GM19324 (cell line): ENCODE measurements around the gene ARHGEF35.
"Not testable (repeated sequence)": the region's sequence is repeated elsewhere in the genome, so short reads cannot be mapped to it uniquely, and the experiment has no call there.

Source experiments
- ATAC-seq: cut with Tn5 transposase; IDR thresholded peaks from one replicate; pipeline ENCODE4 v1.9.1; 2021; ENCODE audit warnings: mild to moderate bottlenecking, moderate library complexity; ENCODE audit not compliant: unreplicated experiment, low FRiP score

ARHGEF35 gene

DNA sequence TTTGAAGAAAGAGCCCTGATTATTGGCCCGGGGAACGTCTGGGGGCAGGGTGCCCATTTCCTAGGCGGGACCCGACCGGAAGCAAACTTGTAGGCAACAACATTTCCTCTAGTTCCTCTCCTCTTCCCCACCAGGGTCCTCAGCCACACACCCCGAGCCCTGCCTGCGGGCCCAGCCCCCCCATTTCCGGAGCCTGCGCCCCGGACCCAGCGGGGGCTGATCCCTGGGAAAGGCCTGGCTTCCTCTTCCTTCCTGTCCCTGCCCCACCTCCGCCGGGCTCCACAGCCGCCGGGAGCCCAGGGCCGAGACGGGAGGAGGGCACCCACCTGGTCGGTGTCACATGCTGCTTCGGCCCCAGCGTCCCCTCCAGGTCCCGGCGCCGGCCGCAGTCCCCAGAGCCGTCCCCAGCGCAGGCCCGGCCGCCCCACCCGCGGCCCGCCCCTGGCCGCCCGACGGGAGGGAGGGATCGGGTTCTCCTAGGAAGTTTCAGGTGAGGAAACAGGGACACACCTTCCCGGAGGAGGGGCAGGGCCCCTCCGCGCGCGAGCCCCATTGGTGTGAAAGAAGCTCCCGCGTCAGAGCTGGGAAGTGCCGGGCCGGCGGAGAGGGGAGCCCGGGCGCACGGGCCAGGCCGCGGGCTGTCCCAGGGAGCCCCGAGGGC lies at the start of gene ARHGEF35:
Gene ARHGEF35, minus strand, starts transcription at position 622 of the 661 bp plus-strand sequence. CDS start 7,450 bp downstream, outside the sequence.
- ATAC-seq, result peak; percentile 70

DNA sequence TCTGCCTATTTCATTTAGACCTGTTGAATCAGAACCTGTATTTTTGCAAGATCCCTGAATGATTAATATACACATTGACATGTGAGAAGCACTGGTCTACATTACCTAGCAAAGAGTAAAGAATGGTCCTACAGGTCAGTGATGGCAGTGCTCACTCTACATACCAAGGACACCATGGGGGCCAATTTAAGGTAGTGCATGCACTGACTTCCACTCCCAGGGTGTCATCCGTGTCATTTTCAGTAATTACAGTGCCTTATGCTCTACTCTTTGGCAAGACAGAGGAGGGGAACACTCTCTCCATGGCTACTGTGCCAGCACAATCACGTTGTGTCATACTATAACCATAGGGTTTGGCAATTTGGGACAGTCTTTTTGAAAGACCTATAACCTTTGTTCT lies 49.7 kb upstream of the ARHGEF35 start:
- ATAC-seq, result not testable (repeated sequence)

DNA sequence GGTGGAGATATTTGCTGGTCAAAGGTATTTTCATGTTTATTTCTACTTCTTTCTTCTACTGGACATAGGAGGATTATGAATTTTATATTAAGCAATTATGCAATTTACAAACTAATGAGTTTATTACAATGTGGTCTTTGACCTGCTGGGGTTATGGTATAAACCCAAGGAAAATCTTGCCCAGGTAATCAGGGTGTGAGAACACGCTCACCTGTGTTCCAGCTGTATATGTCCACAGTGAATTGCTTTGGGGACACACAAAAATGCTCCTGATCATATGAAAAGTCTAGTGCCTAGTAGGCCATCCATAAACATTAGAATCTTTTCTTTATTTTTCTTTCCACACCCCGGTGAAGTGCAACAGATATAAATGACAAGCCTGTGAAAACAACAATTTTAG lies 43.7 kb upstream of the ARHGEF35 start, which contains the start of gene OR2A42:
Gene OR2A42, minus strand, starts transcription at position 241 of the 400 bp plus-strand sequence. CDS start 6,762 bp downstream, outside the sequence.
- not testable (repeated sequence) for ATAC-seq

DNA sequence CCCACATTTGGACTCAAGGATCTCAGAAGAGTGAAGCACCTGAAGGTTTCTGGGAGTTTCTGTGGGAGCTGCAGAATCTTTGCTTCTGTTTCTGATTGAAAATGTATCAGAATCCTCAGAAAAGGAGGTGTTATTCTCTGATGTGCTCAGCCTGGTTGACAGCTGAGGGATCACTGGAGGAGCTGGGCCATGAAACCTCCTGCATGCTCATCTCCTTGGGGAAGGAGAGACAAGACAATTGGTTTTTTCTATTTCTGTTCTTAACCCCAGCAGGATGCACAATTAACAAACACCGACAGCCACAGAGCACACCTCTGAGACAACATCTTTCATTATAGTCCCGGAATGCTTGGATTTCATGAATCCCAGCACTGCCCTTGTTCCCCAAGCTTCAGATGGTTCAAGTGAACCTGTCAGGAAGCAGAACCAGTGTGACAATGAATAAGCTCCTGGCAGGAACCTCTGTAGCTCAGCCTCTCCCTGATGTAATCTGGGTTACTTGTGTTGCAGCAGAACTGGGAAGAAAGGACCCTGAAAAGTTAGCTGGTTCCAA lies 43.0 kb upstream of the ARHGEF35 start:
- not testable (repeated sequence) for ATAC-seq

DNA sequence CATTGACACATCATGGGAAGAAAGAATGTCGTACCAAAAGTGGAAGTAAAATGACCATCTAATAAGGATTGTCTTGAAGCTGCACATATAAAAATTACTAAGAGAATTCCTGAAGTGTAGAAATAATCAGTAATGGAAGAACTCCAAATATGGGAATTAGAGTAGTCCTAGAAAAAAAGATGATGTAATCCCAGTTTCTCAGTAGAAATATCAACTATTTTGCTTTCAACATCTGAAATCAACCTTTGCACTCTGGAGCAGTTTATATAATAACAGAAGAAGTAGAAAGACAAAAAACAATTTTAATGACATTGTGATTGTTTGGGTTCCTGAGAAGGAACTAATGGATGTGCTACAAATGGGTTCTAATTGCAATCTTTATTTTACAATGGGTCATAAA lies 37.4 kb upstream of the ARHGEF35 start:
- ATAC-seq, result not testable (repeated sequence)

DNA sequence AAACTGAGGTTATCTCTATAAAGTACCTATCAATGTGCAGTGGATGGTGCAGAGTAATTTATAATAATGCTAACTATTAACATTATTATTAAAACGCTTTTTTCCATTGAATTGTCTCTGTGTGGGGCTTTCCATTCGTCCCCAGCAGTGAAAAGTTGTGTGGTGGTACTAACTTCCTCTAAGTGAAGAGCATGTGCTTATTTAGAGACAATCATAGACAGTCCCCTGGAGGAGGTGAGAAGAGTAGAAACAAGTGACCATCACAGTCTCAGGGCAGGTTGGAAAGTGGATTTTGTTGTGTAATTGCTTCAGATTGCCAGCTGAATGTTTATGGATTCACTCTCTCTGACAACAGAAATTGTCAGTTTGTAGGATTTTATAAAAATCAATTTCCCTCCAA lies 35.4 kb upstream of the ARHGEF35 start:
- ATAC-seq, result not testable (repeated sequence)

DNA sequence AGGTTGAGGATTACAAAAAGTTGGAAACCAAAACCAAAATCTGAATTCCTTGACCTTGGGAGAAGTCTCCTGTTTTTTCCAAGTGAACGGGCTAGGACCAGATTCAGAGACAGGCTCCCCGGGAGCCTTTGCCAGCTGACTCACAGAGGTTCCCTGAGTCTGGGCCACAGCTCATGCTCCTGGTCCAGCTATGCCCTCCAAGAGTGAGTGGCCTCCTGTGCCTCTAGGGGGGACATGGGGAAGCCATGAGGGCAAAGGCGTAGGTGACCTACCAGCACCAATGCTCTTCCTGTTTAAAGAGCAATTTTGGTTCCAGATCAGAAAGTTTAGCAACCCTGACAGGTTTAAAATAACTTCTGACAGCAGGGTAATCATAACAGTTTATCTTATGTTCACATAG lies 33.2 kb upstream of the ARHGEF35 start:
- not testable (repeated sequence) for ATAC-seq

DNA sequence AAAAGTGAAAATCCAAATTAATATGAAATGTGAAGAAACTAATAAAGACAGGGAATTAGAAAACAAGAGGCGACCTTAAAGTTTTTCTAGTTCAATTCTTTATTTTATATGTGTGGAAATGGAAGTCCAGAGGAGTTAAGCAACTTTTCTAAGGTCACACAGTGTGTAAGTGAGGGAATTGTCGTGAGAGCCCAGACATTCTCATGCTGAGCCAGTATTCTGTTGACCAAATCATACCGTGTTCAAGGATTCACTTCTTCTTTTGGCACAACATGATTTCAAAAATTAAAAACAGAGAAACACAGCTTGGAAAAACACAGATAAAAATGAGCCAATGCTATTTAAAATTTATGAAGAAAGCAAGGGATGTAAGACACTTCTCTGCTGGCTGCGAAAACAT lies 31.2 kb upstream of the ARHGEF35 start:
- not testable (repeated sequence) for ATAC-seq

DNA sequence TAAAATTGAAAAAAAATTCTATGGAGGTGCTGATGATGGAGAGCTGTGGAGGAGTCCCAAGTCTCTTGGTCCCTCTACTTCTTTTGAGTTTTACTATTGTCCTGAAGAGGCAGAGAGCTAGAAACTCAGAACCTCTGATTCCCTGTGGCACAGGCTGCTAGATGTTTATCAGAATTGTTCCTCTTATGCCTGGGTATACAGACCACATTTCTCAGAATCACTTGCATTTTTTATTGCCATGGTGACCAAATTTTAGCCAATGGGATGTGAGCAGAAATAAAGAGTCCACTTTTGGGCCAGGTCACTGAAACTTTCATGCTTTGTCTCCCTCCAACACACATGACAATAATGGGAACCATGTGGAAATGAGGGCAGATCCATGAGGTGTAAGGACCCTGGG lies 28.0 kb upstream of the ARHGEF35 start:
- ATAC-seq, result not testable (repeated sequence)

DNA sequence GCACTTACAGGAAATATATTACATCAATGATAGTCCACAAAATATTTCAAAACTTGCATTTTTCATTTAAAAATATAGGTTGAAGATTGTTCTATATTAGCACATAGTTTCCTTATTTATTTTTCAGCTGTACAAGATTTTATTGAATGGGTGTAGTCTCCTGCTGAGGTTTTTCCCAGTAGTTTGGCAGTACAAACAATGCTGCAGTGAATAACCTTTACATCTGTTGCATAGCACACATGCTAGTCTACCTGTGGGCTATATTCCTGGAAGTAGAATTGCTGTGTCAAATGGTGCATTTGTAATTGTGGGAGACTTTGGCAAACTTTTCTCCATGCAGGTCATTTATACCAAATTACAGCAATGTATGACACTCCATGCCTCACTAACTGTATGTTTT lies 24.9 kb upstream of the ARHGEF35 start:
- ATAC-seq, result not testable (repeated sequence)

DNA sequence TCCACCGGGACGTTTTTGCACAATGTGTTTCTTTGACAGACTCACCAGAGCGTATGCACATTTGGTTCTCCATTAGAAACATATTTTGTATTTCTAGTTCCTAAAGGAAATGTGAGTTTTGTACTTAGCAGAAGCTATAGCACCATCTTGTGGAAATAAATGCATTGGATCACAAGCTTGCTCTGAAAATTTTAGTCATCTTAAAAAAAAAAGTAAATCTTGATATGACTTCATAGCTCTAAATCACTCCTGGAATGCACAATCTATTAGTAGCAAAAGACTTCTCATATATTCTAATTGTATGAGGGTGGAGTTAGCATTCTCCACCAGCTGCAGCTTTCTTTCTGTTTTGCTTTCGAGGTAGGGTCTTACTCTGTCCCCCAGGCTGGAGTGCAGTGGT lies 23.5 kb upstream of the ARHGEF35 start:
- ATAC-seq, result not testable (repeated sequence)

DNA sequence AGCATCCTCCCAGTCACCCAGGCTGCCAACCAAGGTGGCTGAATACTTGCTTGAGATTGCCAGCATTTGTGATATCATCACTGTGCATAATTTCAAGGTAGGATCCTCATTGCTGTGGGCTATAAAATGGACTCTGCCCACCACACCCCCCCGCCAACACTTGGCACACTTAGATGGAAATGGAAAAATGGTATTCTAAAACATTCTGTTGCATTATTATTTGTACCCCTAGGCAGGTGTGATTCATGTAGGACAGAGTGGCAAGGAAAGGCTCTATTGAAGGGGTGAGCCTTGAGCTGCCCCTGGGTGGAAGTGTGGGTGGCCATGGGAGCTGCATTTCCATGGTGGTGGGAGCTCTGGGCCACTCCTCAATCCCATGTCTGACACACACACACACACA lies 22.9 kb upstream of the ARHGEF35 start:
- ATAC-seq, result not testable (repeated sequence)

DNA sequence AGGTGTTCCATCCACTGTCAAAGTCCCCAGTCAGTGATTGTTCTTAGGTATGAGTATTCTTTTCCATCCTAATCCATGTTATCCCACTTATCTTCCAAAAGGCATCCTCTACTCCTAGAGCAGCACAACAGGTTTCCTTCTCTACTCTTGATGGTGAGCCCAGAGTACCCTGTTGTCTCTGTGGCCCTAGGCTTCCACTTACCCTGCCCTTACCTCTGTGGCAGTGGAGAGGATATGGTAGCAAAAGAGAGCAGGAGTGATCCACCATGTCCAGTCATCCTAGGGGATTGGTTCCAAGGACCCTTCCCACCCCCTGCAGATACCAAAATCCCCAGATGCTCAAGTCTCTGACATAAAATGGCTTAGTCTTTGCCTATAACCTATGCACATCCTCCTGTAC lies 21.6 kb upstream of the ARHGEF35 start:
- not testable (repeated sequence) for ATAC-seq

DNA sequence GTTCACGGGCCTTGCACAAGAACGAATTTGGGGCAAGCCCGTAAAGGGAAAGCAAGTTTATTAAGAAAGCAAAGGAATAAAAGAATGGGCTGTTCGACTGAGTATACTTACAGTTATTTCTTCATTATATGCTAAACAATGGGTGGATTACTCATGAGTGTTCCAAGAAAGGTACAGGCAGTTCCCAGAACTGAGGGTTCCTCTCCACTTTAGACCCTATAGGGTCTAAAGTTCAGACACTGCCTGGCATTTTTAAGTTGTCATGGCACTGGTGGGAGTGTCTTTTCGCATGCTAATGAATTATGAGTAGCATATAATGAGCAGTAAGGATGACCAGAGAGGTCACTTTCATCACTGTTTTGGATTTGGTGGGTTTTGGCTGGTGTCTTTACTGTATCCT lies 9.7 kb upstream of the ARHGEF35 start:
- ATAC-seq, result not testable (repeated sequence)

DNA sequence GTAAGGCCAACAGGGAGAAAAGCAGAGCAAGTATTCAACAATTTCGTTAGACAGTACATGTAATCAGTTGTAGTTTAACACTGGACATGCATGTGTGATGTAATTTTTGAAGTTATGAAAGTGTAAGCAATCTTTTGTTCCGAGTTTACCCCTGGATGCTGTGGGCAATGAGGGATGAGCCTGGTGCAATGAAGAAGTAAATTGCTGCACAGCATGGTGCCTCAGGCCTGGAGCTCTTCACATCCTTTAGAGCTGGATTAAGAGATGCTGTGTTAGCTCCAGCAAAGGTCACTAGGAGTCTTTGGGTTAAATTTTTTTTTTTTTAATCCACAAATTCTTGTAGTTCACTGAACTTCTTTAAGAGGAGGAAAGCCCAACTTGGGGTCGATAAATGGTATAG lies 7.5 kb upstream of the ARHGEF35 start:
- not testable (repeated sequence) for ATAC-seq

DNA sequence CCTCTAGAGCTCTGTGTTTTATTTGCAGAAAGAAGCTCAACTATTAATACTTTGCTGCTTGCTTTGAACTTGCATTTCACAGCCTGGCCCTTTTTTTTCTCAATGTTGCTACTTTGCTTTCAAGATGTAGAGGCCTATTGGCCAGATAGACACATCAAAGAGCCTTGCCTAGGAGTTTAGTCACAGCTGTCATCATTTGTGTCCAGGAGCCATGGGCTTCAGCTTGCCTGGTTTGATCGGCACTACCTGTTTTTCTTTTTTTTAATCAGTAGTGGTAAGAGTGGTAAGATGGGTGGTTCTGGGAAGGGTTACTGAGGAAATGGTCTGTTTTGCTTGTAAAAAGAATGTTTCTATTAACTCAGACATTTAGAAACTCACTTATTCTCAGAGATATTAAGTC lies 6.3 kb upstream of the ARHGEF35 start:
- not testable (repeated sequence) for ATAC-seq

DNA sequence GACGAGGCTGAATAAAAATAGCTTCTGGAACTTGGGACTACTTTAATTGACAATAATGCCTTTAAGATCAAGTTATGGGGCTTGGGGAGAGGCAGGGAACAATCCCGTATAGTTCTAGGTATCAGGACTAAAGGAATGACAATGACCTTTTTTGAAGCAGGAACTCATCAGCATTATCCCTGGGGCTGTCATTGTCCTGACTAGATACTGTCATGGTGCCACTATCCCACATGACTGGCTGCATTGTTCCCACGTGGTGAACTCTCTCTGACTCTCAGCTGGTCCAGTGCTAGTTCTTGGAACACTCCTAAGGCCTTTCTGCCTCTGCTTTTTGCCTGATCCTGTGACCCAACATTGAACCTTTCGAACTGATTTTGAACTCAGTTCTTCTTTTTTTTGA lies 3.3 kb upstream of the ARHGEF35 start:
- ATAC-seq, result not testable (repeated sequence)

DNA sequence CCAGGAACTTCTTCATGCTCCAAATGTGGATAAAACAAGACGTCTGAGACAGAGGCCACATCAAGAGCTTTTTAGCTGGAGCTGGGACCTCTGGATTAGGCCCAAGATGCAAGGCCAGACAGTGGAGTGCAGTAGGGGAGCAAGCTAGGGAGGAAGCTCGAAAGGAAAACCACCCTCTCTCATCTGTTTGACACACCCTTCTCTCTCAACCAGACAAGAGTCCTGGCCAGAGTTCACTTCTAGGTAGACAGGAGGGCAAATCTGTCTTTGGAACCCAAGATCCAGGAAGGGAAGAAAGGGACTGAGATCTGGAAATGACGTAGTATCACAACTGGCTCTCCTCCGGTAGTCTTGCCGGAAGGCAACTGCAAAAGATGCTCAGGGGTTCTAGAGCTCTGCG lies 1.2 kb downstream of the ARHGEF35 start:
- ATAC-seq, result not testable (repeated sequence)

DNA sequence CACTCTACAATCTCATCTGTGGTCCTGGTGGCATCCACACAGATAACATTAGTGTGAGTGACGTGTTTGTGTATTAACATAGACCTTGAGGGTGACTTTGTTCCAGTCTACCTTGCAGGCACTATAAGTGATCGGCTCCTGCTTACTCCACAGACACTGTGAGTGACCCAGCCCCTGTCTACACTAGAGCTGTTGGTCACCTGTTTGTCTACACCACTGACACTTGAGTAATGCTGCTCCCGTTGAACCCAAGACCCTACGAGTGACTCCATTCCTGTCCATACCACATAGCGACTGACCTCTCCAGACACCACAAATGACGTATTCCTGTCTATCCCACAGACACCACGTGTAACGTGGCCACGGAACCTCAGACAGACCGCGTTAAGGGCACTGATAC lies 1.9 kb downstream of the ARHGEF35 start:
- ATAC-seq, result not testable (repeated sequence)

DNA sequence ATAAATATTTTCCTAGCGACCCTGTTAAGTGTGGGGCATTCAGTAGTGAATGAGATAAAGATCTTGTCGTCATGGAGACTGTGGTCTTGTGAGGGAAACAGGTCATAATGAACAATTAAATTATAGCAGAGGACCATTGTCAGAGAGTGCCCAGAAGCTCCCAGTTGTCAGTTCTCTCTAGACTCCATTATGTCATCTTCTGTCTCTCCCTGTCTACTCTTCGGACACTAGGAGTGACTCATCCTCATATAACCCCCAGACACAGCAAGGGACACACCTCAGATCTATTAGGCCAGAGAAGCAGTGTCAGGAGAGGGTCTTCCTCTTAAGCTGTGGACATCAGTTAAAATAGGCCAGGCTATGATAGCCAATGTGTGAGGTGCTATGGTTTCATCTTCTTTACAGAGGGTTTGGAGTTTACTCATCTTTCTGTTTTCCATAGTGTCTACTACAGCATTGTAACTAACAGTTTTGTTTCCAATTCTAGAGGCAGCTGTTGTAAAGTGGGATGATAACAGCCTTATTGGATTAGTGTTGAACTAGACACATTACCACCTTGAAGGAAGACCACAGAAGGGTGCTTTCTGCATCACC lies 7.0 kb downstream of the ARHGEF35 start:
- ATAC-seq, result not testable (repeated sequence)

DNA sequence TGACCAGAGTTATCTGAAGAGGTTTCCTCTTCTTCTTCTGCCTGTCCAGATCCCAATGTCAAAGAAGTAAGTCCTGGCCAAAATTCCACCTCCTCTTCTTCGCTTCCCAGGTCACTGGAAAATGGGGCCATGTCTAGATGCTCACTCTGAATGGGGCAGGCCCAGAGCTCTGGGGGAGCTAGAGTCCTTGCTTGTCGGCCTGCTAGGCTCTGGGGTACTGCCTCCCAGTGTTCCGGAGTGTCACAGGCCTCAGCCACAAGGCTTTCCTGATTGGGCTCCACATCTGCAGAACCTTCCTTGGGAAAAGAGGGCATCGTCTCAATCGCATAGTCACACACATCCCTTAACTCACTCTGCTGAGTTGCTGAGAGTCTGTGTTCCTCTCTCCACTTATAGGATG lies 7.8 kb downstream of the ARHGEF35 start:
- not testable (repeated sequence) for ATAC-seq

DNA sequence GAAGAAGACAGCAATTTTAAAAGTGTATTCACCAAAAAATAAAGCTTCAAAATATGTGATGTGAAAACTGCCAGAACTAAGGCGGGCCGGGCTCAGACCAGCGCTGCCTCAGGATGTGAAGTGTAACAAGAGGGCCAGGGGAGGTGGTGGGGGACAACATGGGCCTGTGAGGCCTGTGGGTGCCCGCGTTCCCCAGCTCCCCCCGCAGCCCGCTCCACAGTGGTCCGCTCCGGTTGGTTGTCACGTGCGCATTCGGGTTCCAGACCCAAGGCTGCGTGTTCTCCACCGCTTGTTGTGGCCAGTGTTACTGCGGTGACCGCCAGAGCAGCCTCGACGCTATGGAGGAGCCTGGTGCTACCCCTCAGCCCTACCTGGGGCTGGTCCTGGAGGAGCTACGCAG lies 12.5 kb downstream of the ARHGEF35 start, which contains the start of gene CTAGE4:
Gene CTAGE4, plus strand, starts transcription at position 301 of the 400 bp plus-strand sequence. Its CDS starts 38 bp downstream, at position 339.
- not testable (repeated sequence) for ATAC-seq
